Measurements from ENCODE around the gene DLK1.

DLK1 gene

DNA sequence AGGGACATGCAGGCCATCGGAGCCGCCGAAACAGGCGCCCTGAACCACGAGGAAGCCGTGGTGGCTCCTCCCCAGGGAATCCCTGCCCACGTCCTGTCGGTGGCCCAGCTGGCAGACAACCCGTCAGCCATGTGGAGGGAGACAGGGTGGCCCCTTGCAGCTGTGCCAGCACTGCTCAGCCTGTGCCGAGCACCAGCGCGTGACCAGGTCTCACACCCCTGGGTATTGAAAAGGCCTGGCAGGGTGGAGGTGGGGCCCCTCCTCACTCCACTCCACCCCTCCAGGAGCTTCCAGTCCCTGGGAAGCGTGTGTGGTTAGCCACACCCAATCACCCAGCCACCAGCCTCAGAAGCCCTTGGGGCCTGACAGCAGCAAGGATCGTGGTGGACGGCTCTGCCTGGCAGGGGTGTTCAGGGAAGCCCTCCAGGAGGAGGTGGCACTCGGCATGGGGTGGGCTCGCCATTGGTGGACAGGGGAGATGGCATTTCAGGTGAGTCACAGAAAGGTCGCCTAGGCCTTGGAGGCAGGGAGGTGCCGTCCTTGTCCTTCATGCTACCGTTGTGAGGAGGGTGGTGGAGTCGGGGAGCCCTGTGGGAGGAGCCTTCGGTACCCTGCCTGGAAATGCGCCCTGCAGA is 12.3 kb upstream of the DLK1 start:
- peak in 1 of 51 donors; percentile 12 for DNase-seq

DNA sequence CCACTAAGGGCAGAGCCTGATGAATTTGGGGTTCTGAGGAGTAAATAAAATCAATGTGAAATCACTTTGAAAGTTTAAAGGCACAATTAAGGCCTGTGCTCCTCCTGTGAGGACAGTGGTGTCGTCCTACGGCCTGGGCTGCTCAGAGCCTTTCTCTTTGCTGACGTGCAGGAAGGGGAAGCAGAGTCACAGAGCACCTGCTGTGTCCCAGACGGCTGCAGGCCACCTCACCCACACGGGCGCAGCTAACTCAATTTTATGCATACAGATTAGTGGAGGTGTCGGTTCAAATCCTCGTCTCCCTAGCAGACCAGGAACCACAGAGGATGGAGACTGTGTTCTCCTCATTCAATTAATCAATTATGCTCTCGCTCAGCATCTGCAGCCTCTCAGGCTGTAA is 11.4 kb upstream of the DLK1 start:
- no peak for DNase-seq

DNA sequence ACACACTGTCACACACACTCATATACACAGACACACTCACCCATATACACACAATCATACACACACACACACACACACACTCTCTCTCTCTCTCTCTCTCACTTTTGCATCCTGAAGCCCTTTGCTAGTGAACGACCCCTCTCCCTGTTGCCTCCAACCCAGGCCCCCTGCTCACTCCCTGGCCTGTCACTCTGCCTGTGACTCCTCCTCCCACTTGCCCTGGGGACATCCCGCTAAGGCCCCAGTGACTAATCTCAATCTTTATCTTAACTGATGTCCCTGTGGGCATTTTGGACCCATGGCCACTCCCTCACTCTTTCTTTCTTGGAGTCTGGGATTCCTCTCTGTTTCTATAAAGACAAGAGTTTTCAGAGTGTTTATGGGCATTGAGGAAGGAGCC is 10.9 kb upstream of the DLK1 start:
- no peak for DNase-seq

DNA sequence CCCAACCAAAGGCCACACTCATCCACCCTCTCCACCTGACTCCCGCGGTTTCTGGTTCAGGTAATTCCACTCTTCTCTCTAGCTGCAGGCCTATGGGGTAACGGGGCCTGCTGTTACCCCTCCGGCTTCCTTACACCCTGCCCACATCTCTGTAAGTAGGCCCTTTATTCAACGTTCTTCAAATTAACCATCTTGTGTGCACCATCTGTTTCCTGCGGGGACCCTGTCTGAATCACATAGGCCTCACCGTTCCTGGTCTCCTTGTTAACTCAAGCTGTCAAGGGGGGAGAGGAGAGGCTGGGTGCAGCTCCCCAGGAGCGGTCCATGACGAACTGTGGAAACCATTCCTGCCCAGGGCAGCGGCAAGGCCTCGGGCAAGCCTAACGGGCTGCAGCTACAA is 9.3 kb upstream of the DLK1 start:
- no peak for DNase-seq

DNA sequence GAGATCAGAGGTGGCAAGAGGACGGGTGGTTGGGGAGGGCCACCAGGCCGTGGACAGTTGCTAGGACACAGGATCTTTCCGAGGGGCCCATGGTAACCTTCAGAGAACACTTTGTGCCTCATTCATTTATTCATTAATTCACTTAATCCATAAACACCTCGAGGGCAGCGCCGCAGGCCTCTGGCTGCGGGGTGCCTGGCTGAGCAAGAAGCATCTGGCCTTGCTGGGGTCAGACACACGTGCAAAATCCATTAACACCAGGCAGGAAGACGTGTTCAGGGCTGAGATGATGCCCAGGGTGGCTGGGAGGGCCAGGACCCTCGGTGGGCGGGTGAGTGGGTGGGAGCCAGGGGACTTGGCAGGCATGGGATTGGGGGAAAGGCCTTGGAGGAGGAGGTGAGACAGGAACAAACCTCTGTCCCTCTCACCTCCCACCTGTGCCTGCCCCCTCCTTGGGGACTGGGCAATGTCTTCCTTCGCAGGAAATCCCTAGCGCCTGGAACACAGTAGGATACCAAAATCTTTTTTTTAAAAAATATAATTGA is 6.6 kb upstream of the DLK1 start:
- DNase-seq: no peak

DNA sequence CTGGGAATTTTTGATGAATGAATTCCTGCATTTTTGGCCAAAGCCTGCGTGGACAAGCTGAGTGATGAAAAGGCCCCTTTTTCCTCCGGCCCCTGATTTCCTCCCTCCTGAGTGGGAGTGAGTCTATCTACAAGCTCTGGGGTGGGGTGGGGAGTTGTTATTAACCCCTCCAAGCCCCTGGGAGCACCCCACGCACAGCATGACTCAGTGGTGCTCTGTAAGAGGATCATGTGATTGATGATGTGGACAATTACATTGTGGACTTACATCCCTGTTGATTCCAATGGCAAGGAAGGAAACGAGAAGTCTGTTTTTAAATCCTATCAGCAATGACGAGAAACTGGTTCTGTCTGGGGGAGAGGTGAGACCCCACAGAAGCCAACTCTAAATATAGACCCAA is 5.1 kb upstream of the DLK1 start:
- DNase-seq: no peak

DNA sequence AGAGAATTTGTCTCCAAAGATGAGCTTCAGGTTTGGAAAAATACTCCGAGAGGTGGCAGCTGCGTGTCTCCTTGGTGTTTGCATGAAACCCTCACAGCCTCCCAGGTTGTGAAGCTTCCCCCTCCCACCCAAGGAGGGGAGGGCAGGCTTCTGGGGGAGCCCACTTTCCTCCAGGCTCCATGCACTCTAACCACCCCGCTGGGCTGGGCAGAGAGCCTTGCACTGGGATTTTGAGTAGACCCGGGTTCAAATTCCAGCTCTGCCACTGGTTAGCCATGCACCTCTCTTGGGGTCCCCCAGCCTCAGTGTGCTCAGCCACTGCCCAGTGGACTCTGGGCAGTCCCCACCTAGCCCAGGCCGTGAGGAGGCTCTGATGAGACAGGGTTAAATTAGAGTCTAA is 4.3 kb upstream of the DLK1 start:
- no peak for DNase-seq

DNA sequence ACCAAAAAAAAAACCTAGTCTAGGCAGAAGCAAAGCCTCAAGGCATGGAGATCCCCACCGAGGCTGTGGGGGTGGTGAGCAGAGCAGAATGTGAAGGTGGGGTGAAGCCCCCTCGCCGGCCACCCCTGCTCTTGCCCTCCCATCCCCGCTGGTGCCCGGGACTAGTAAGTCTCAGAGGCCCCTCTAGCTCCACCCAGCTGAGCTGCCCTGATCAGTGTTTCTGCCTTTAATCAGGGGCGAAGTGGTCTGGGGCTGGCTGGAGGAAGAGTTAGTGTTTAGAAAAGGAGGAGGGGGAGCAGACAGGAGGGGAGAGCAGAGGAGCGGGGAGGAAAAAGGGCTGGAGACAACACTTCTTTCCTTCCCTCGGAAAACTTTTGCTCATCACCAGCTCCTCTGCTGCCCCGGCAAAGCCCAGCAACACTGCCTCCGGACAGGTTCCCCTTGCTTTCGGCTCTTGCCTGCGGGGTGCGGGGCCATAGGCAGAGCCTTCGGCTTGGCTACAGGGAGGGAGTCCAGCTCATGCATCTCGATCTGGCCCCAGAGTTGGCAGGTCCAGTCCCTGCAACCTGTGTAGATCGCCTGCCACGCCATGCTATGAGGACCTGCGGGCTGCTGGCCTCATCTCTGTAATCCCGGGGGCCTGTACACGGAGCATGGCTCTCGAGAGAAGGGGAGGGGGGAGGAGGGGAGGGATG is 3.4 kb upstream of the DLK1 start:
- no peak for DNase-seq

DNA sequence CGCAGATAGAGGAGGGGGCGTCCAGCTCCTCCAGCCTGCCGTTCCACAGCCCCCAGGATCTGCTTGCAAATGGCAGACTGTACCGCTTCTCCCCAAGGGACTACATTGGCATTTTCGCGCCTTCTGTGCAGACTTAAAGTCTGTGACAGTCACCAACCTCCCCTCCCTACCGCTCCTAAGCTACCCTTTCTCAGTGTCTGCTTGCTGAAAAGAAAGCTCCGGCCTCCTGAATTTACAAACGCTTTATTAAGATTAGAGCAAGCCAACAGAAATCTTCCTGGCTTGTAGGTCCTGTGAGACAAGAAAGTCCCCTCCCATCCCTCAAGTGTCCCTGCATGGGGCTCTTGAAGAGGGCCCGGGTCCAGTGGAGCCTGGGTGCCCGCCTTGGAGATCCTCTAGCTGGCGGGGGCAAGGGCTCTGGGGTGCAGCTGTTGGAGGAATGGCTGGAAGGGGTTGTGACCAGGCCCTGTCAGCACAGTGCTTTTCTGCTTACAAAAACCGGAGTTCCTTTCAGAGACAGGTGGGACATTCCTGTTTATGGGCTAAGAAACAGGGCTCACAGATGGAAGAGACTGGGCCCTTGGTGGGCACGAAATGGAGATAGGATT is 2.8 kb upstream of the DLK1 start:
- DNase-seq: no peak

DNA sequence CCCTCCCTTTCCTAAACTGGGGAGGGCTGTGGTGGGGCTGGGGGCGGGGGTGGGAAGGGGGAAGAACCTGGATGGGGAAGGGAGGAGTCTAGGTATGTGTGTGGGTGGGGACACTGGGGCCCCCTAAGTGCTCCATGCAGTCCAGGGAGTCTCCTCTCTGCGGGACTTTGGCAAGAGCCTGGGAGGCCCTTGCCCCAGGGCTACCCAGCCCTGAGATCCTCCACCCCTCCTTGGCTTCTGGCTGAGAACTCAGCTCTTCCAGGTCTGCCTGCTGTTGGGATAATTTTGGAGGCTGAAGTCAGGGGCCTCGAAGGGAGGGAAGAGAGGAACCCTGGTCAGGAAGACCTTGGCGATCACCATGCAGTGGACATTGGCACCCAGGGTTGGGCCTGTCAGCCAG is 2.2 kb upstream of the DLK1 start:
- no peak for DNase-seq

DNA sequence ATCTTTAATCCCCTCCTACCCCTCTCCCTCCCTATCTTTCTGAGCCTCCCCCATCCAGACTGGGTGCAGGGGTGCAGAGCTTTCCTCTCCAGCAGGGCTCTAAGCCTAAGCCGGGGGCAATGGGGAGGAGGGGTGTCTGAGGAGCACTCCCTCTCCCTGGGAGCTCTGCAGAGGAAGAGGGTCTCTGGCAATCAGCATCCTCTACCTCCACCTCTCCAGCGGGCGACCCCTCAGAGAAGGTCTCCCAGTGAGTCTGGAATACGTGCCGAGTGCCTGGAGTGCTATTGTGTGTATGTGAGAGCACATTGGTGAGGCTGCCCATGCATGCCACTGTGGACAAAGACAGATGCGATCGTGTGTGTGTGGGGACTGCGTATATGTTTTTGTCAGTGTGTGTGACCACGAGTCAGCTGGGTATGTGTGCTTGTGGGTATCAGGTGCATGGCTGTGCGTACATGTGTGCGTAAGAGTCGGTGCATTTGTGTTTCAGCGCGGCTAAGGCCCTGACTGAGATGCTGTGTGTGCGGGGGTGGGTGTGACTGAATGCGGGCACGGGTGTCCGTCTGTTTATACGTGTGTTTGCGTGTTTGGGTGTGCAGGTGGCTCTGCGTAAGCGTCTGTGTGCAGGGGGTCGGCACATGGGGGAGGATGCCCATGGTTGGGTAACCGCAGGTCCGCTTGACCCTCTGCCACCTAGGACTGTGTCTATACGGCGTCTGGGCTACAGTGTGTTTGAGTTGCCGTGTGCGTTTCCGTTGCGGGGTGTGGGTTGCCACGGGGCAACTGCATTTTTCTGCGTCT is 905 bp upstream of the DLK1 start:
- DNase-seq: no peak

DNA sequence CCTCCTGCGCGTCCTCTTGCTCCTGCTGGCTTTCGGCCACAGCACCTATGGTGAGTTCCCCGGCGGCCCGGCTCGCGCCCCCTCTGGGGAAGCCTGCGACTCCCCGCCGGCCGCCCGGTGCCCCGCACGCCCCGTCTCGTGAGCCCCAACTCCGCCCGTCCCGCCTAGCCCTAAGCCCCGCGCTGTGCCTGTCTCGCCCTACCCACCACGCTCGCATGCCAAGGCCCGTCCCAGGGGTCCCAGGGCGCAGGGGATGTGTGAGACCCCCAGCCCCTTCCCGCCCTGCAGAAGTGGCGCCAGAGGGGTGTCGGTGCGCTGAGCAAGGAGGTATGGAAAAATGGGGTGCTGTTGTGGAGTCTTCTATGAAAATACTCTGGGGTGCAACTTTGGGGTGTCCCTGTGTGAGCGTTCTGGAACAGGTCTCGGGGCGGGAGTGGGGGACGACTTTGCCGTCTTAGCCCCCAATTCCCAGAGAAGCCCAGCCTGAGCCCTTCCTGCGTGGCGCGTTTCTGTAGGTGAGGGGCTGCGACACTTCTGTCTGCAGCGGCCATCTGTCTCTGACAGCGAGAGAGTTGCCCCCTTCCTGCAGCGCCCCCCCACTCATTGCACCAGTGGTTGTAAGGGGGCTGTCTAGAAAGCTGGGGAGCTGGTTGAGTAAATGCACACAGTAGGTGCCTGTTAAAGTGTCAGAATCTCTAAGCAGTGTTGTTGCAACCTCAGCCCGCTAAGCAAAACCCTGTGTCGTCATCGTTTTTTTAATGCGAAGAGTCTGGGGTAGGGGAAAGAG is 587 bp downstream of the DLK1 start:
- no peak for DNase-seq

DNA sequence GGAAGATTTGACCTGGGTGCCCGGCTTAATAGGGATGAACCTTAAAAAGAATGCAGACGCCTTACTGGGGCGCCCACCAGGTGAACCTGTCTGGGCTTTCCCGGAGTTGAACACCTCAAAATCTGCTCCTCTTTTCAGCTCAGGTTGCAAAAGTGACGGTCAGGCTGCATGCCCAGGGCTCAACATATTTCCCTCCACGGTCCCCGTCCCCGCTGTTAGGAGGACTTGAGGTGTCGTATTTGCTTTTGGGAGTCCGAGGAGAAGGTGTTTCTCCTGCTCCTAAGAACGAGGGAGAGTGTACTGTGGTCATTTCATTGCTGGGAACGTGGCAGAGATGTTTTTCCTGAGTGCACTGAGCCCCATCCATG is 1.2 kb downstream of the DLK1 start:
- DNase-seq: no peak

DNA sequence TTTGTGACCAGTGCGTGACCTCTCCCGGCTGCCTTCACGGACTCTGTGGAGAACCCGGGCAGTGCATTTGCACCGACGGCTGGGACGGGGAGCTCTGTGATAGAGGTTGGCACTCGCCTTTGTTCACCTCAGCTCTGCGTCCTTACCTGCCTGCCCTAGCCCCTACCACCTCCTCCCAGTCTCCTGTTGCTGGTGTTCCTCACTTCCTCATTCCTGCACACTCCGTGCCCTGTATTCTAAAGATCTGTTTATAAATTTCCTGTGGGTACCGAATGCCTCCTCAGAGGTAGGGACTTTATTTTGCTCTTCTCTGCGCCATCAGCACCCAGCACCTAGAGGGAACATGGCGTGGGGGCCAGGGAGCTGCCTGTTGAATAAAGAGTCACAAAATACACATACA is 2.3 kb downstream of the DLK1 start:
- DNase-seq: no peak

DNA sequence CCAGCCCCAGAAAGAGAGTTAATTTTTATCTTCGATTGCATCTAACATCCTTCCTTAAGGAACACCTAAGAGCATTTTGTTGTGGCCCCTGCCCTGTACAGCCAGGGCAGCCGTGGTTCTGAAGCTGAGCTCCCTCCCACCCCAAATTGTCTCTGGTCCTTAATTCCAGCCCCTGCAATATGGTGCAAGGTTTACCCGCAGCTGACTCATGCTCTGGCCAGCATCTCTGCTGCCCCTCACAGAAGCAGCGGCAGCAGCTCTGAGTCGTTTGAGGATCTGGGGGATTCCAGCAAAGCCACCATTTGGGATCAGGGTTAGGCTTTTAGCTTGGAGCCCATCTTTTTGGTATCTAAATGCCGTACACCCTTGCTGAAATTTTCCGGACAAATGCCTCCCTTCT is 3.3 kb downstream of the DLK1 start:
- DNase-seq: no peak

DNA sequence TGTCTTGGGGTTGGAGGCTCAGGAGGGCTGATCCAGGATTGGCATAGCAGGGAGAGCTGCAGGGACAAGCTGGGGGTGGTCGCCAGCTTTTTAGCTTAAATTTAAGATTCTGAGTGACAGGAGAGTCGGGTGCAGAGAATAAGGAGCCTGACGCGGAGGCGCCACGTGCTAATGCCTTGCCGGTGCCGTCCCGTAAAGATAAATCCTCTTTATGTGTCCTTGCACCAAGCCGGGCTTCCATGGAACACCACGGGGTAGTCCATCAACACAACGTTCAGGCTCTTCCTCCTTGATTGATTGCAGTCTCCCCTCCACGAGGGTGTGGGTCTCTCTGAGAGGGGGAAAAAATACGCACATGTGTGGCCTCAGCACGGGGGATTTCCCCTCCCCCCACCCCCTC is 3.9 kb downstream of the DLK1 start:
- no peak for DNase-seq

DNA sequence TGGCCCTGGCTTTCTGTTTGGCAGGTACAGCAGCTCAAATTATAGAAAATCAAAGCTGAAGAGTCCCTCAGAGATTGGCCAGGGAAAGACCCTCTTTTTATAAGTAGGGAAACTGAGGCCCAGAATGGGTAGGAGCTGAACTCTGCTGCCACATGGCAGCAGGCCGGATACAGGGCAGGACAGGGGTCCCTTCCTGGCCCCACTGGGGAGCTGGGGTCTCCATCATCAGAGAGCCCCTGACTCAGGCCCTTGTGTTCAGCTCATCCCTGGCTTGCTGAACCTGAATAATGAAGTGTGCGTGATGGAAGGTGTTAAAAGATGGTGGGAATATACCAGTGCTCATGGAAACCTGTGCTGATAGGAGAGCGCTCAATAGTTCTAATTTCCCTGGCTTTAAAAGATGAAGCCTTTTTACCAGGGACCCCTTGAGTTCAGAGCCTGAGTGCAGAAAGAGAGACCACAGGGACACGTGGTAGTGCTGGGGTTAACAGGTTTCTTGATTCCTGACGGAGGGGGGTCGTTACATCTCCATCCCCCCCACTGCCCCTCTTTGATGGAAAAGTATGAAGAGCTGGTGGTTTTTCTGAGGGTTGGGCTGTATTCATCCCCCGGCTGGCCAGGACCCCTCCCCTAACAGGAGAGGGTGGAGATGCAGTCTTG is 4.4 kb downstream of the DLK1 start:
- no peak for DNase-seq

DNA sequence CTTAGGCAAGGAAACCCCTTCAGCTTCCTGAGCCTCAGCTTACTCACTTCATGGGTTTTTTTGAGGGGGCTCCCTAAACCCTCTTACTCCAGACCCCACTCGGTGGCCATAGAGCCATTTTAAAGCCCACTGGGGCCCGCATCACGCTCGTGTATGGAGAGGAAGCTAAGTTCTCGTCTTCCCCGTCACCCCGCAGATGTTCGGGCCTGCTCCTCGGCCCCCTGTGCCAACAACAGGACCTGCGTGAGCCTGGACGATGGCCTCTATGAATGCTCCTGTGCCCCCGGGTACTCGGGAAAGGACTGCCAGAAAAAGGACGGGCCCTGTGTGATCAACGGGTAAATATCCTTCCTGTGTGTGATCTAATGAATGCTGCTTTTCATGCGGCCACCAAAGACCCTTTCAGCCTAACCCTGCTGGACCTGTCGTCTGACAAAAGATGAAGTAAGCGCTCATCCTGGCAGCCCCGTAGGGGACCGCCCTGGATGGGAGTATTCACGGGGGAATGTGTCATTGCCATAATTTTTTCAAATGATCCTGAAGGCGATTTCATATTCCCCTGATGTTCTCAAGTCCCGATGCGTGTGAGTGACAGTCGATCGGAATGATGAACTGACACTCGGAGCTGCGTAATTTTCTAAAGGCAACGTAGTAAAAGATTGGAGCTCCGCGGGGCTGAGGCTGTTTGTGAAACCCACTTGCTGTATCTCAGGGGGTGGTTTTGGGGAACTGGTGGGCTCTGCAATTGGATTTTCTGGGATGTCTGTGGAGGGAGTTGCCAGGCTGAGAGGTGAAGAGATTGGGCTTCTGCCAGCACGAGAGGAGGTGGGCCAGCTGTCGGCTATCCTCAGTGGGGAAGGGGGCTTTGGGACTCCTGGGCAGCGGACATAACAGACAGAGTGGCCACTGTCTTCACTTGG is 5.4 kb downstream of the DLK1 start:
- DNase-seq: no peak

DNA sequence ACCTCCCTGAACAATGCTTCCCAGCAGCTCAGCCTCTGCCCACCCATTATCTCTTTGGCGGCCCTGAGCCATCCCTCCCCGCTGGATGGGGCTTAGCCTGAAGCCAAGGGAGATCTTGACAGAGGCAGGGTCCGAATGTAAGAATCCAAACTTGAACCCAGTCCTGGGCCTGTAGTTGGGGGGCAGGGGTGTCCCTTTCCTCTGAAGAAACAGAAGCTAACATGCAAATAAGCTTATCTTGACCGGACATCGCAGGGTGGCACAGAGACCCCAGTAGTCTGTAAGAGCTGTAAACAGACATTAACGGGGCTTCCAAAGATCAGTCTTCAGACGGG is 6.0 kb downstream of the DLK1 start:
- DNase-seq: no peak
